DMS 273 (cell line): ENCODE data around the gene OR8K3.

ENCODE experiments used
- DNase-seq: peaks from one replicate; lab custom pipeline; 2025; ENCODE audit not compliant: unreplicated experiment; lab: John Stamatoyannopoulos, UW

Gene OR8K3

DNA sequence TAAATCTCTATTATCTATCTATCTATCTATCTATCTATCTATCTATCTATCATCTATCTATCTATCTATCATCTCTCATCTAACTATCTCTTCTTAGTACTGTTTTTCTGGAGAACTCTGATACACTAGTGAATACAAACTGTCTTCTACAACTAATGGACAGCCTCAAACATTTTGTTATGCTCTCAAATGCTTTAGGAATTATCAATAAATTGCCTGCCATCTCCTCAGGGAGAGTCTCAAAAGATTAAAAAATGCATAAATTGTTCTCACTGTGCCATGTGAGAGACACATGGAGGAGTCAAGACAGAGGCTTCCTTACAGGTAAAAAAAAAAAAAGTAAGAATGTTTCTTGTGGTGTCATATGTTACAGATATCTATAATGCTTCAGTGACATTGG lies at the start of gene OR8K3:
Gene OR8K3, plus strand, starts transcription at position 301 of the 400 bp plus-strand sequence. CDS start 3,163 bp downstream, outside the sequence.
- no peak for DNase-seq

DNA sequence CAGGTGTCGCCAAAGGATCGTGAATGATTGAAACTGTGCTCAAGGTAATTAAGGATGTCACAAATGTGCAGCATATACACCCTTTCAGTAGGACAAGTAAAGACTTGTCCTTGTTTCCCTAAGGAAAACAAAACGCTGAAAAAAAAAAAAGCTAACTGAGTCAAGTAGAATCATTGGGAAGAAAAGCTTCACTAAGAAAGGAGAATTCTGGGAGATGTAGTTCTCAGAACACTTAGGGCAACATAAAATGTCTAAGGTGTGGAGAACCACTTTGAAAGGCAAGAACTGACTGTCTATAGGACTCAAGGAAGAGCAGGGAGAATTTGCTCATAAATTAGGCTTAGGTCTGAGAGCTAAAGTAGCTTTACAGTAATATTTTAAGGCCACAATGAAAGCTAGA lies 43.9 kb upstream of the OR8K3 start:
- no peak for DNase-seq

DNA sequence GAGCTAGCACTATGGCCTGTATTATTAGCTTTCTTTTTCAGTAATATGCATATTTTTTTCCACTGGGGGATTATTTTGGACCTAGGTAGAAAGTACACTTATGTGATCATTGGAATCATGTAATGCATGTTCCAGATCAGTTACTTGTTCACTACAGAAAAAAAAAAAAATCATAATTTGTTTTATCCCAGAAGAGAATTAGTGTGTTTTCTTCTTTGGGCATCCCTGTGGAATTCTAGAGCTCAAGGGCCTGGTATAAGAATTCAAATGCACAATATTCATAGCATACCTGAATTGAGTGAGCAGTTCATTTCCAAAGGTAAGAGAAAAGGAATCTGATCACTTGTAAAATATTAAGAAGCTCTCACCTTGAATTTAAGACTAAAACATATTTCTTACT lies 41.1 kb upstream of the OR8K3 start, which contains the start of gene OR5T1:
Gene OR5T1, plus strand, starts transcription at position 301 of the 400 bp plus-strand sequence. CDS start 1,485 bp downstream, outside the sequence.
- DNase-seq, result no peak

DNA sequence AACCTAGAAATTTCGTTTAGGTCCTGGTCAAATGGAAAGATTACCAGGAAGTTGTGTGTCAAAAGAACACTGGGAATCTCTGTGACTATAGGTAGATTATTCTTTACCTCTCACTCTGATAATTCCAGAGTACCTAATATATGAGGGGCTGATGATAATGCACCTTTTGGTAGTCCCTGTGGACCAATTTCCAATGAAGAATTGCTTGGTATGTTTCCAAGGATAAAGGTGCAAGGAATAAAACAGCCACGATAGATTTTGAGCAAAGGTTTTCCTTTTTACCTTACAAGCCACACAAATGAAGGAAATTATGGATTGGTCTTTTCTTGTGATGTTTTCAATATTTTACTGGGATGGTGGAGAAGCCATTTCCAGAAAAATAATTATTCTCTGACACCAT lies 22.8 kb upstream of the OR8K3 start, which contains the start of gene OR8H1:
Gene OR8H1, minus strand, starts transcription at position 101 of the 400 bp plus-strand sequence. CDS start 1,192 bp downstream, outside the sequence.
- DNase-seq, result no peak

DNA sequence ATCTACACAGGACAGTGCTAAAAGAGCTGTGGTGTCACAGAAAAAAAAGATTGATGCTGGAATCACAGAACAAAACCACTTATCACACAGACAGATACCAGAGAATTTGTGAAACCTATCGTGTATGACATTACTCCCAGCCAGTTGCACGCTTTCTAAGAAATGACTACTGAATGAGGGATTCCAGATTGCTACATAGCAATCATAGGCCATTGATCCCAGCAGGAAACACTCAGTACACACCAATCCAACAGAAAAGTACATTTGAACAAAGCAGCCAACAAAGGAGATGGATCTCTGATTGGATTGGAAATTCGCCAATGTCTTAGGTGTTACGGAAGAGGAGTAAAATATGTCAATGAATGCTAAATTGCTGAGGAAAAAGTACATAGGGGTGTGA lies 18.0 kb upstream of the OR8K3 start:
- DNase-seq, result no peak

DNA sequence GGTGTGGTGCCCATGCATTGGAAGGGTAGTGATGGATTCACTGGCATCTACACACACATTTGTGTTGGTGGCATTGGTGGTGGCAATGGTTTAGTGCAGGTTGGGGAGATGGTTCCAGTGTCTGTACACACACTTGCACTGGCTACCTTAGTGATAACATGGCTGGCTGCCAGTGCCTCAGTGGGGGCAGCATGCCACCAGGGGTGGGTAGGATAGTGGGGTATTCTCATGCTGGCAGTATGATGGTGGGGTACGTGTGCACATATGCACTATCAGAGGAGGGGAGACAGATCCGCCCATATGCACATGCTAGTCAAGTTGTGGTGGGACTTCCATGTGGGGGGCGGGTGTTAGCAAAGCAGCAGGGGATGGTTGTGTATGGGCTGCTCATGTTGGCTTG lies 7.1 kb upstream of the OR8K3 start:
- no peak for DNase-seq

DNA sequence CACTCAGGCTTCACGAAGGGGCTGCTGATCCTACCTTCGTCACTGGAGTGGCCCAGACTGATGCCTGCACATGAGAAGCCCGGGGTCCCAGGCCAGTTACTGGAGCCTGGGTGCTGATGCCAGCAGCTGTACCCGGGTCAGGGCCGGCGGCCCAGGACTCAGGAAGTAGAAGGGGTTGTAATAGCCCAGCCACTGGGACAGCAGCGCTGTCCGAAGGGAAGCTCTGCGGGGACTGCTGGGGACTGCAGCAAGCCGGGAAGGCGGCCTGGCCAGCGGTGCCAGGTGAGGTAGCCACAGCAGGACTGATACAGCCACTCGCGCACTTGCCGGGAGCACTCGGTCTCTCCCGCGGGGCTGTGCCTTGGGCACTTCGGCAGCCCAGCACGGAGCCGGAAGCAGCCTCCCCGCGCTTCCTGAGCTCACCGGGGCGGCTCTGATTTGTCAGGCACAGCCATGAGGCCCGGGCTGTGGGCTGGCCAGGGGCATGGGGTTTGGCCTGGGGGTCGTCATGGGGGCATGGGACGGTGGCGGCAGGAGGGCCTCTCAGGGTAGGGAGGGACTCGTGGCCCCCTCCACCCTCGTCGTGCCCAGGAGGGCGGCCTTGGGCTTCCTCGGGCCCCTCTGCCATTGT lies 17.0 kb downstream of the OR8K3 start:
- DNase-seq, result no peak

DNA sequence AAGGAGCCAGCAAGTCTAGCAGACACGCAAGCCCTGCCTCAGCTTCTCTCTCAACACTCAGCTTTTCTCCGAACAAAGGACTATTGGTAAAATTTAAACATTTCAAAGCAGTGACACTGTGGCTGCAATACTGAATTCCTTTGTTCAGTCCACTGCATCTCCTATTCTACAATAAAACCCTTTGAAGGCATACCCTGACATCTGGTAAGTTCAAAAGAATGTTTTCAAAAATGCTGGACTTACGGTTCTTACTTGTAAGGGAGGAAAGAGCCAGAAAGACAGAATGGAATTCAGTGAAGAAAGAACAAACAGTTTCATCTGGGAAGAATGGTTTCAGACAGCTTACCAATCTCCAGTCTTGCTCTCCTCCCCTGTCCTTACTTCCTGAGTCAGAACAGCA lies 18.2 kb downstream of the OR8K3 start:
- DNase-seq, result no peak

DNA sequence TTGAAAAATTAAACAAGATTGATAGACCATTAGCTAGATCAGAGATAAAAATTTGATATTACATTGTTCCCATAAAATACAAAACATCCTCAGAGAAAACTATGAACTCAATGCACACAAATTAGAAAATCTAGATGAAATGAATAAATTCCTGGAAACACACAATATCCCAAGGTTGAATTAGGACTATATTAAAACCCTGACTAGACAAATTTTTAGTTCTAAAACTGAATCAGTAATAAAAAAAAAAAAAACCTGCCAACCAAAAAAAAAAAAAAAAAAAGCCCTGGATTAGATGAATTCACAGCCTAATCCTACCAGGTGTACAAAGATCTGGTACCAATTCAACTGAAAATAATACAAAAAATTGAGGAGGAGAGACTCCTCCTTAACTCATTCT lies 25.3 kb downstream of the OR8K3 start:
- DNase-seq, result no peak

DNA sequence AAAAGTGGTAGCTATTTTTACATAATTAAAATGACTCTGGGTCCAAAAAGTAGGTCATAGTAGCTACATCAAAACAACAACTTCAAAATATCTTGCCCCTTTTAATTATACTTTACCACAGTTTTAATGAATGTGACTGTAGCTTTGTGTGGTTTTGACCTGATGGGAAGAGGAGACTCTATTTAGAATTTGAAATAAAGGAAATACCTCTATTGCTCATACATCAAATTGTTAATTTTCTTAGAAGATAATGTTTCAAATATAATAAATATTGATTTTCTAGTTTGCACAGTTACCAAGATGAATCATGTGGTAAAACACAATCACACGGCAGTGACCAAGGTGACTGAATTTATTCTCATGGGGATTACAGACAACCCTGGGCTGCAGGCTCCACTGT lies 30.8 kb downstream of the OR8K3 start, which contains the start of gene OR8K1:
Gene OR8K1, plus strand, starts transcription at position 301 of the 400 bp plus-strand sequence. Its CDS starts 0 bp downstream, at position 301.
- DNase-seq, result no peak

DNA sequence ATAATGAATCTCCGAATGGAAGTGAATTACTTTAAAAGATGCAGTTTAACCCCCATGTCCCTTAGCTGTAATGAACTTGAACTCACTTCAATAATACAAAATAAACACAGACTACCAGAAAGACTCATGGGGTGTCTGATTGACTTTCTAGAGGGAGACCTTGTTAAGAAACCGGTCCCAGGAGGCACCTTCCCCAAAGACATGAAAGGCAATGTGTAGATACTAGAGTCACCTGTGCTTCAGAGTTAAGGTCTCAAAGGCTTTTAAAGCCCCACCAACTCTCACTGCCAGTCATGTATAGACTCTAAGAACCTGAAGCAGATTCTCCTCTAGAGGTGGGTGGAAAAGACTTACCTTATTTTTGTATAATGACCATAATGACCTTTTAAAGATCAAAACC lies 39.0 kb downstream of the OR8K3 start, which contains the start of gene OR8J1:
Gene OR8J1, plus strand, starts transcription at position 301 of the 400 bp plus-strand sequence. CDS start 5,956 bp downstream, outside the sequence.
- no peak for DNase-seq
